HG03196 (cell line): Measurements from ENCODE around the gene IPO9.
"Not testable (repeated sequence)": the region's sequence is repeated elsewhere in the genome, so short reads cannot be mapped to it uniquely, and the experiment has no call there.

Experiments used
- ATAC-seq: cut with Tn5 transposase; IDR thresholded peaks from one replicate; pipeline ENCODE4 v1.9.1; 2021; ENCODE audit not compliant: unreplicated experiment

IPO9 gene

GRCh38 chr1:201808633-201808990, 20.3 kb upstream of the IPO9 start:
- no peak for ATAC-seq

GRCh38 chr1:201809876-201810275, 19.1 kb upstream of the IPO9 start:
- ATAC-seq: no peak

DNA sequence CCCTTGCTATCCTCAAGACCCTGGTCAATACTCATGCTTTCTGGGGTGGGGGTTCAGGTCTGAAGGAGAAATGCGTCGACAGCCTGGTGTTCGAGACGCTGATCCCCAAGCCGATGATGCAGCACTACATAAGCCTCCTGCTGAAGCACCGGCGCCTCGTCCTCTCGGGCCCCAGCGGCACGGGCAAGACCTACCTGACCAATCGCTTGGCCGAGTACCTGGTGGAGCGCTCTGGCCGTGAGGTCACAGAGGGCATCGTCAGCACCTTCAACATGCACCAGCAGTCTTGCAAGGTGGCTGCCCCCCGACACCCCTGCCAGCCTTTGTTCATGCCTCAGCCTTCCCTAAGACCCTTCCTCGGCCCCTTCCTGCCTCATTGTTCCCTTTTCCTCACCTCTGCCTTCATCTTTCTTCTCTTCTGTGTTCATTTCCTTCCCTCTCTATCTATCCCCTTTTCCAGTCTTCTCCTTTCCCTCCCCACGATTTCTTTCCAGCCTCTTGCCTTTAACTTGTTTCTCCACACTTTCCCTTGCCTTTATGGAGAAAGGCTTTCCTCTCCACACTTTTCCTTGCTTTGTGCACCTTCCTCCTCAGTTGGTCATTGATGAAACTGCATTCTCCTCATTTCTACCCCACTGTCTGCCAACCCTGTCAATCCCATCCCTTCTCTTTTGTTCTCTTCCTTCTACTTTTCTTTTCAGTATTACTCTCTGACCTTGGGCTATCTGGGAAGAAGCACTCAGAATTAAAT, 18.3 kb upstream of the IPO9 start:
- ATAC-seq: no peak

DNA sequence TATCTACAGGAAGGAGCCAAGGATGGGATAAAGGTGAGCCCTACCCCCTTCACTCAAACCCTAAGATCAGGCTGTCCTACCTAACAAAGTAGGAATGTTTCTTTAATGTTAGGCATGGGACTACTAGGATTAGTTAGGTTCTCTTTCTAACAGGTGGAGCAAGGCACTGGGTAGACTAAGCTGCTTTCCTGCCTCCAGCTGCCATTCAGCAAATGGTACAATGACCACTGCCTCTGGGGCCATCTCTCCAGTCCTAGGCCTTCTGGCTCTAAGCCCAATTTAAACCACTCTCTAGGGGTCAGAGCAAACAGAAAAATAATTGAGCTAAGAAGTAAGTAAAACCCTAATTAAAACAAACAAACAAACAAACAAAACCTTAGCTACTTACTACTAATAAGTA, 15.7 kb upstream of the IPO9 start:
- ATAC-seq: no peak

GRCh38 chr1:201816309-201816854, 12.6 kb upstream of the IPO9 start:
- no peak for ATAC-seq

- ATAC-seq: no peak
These were observed 9.8 kb upstream of the IPO9 start for GRCh38 chr1:201818971-201819750.

DNA sequence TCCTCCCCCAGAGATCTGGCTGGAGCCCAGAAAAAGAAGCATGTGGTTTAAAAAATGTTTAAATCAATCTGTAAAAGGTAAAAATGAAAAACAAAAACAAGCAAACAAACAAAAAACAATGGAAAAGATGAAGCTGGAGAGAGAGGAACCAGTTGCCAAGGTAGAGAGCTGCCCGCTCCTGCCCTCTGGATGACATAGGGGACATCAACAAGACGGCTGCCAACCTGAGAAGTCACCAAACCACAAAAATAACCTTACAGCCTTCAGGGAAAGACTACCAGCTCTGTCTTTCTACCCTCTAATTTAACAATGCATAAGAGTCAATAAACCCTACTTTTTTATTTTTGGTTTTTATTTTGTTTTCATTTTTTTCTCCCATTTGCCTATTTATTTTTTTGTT, 8.5 kb upstream of the IPO9 start:
- no peak for ATAC-seq

- ATAC-seq: no peak
These were observed 3.7 kb upstream of the IPO9 start for GRCh38 chr1:201825245-201825644.

DNA sequence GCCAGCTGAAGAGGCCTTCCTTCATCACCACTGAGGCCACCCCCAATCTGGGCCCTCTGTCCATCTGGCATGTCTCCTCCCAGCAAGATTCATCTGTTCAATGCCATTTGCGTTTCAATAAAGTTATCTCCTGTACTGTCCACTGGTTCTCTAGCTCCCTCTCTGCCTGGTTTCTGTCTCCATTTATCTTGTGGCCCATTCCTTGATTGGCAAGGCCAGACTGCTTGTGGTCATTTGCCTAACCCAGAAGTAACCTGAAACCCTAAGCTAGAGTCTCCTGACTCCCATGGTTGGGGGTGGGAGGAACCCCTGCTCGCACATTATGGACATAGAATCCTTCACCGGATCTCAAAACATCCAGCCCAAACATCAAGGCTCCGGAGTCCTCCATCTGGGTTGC, 2.1 kb upstream of the IPO9 start:
- ATAC-seq: no peak

- no peak for ATAC-seq
These were observed 1.4 kb upstream of the IPO9 start for GRCh38 chr1:201827321-201828216.

DNA sequence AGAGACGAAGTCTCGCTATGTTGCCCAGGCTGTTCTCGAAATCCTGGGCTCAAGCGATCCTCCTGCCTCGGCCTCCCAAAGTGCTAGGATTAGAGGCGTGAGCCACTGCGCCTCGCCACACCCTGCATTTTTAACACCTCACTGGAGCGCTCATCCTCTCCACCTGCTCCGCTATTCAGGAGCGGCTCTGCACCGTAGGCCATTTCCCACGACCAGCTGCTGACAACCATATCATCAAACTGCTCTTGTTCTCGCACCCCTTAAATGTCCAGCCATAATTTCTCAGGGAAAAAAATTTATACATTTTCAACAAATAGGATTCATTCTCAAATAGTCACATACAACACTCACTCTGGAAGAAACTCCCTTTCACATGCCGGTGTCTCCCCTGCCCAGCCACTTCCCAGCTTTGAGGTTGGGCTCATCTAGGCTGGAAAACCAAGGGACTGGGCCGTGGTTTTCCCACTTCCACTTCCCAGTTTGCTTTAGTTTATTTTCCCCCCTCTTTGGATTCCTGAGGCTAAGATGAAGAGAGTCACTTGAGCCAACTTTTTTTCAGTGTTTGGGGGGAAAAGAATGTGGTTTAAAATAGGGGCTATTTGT, 639 bp upstream of the IPO9 start:
- no peak for ATAC-seq

GRCh38 chr1:201831371-201831770, 2.4 kb downstream of the IPO9 start:
- ATAC-seq: no peak

- no peak for ATAC-seq
These were observed 5.7 kb downstream of the IPO9 start for GRCh38 chr1:201834621-201835020.

GRCh38 chr1:201838381-201838780, 9.4 kb downstream of the IPO9 start:
- no peak for ATAC-seq

DNA sequence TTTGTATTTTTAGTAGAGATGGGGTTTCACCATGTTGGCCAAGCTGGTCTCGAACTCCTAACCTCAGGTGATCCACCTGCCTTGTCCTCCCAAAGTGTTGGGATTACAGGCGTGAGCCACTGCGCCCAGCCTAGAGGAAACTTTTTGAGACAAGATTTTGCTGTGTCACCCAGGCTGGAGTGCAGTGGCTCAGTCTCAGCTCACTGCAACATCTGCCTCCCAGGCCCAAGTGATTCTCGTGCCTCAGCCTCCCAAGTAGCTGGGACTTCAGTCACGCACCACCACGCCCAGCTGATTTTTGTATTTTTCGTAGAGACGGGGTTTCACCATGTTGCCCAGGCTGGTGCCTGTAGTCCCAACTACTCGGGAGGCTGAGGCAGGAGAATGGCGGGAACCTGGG, 10.1 kb downstream of the IPO9 start:
- not testable (repeated sequence) for ATAC-seq

DNA sequence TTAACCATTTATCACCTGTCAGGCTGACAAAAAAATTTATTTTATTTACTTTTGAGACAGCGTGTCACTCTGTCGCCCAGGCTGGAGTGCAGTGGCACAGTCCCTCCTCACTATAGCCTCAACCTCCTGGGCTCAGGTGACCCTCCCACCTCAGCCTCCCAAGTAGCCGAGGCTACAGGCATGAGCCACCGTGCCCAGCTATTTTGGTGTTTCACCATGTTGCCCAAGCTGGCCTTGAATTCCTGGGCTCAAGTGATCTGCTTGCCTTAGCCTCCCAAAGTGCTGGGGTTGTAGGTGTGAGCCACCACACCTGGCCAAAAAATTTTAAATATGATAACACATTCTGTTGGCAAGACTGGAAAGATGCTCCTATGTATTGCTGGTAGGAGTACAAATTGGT, 11.1 kb downstream of the IPO9 start:
- no peak for ATAC-seq

DNA sequence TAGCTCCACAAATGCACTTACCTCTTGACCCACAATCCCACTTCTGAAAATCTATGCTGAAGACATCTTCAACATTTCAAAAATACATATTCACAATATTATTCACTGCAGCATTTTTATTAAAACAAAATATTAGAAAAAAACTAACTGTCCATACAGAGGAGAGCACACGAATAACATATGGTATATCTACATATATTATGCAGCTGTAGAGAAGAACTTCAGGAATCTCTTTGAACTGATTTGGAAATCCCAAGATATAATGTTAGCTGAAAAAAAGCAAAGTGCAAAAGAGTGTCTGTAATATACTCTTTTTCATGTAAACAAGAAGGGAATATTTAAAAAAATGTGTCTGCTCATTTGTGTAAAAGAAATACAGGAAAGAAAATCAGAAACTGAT, 11.5 kb downstream of the IPO9 start:
- no peak for ATAC-seq

DNA sequence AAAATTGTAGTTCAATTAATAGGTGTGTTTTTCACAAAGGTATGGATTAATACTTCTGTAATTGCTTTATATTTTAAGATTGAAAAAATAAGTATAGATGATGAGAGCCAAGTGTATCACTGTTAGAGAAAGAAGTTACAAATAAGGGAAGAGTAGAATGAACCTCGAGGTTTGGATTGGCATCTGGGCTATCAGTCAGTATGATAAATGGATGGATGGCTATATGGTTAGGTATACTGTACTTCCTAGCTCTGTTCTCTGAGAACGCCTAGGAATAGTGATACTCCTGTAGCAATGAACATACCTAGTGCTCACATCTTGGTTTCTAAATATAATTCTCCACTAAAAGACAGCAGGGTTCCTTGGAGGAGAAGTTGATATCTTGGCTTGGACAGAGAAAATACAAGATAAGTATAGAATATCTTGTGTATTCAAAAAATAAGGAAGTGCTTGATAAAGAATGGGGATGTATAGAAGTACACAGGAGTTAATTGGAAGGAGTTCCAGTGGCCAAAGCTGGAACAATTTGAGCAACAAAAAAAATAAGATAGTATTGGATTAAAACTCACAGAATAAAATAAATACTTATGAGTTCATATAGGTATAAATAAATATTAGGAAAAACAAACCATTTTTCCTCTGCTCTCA, 12.4 kb downstream of the IPO9 start:
- ATAC-seq: no peak

DNA sequence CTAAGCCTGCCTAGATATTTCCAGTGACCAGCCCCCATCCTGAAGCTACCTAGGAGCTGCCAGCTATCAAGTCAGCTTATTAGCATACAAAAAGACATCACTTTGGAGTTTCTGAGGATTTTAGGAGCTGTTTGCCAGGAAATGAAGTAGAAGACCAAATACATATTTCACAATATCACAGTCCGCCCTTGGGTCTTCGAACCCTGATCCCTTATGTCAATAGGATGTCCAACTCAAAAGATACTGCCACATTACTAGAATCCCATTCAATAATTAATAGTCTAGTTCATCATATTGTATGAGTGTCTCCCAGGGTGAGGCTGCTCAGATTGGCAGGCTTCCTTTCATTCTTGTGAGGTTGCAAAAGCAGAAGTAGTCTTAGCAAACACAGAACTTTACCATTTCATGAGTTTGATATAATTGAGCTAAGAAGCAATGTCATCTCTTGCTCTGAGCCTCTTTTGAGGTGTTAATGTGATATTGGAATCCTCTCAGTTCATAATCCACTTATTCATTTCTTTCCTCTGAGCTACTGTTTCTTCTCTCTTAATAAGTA, 13.6 kb downstream of the IPO9 start:
- ATAC-seq: no peak
